Measurements from ENCODE around the gene NR2F1-AS1. TPM values are rescaled to one million over a fixed set of nuclear protein-coding genes. Genes with fewer than 3 reads are reported as not detected.
"Not testable (repeated sequence)": the region's sequence is repeated elsewhere in the genome, so short reads cannot be mapped to it uniquely, and the experiment has no call there.

Gene NR2F1-AS1
- total and polyA plus RNA-seq, 2 donors (not counting 3 experiments of a cell fraction or from before 2014, with no cell fraction given), result 4.2 to 13.8 TPM

DNA sequence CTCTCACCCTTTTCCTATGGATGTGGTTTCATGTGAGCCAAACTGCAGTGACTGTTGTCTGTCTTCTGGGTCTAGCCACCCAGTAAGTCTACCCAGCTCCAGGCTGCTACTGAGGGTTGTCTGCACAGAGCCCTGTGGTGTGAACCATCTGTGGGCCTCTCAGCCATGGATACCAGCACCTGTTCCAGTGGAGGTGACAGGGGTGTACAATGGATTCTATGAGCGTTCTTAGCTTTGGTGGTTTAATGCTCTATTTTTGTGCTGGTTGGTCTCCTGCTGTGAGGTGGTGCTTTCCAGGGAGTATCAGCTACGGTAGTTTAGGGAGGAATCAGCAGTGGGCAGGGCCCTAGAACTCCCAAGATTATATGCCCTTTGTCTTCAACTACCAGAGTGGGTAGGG is 186.7 kb downstream of the NR2F1-AS1 start:
- Histone ChIP-seq H3K9me3 (replicated peaks; ENCODE audit: control insufficient read depth, insufficient read depth, low read length) (no peaks in the 10 kb centered on the region), H3K9ac (replicated peaks; ENCODE audit: extremely low read depth, insufficient read depth, low read length) (no peak overlapping the region), H3K4me2 (ENCODE audit: insufficient read depth, low read length) (no peak overlapping the region), H3K9me1 (replicated peaks; ENCODE audit: control insufficient read depth, extremely low read depth, insufficient read depth, low read length) (no peaks in the 10 kb centered on the region), H3K4me1 (ENCODE audit: control insufficient read depth, extremely low read depth, insufficient read depth, low read length) (no peaks in the 10 kb centered on the region), H4K20me1 (replicated peaks; ENCODE audit: control insufficient read depth, extremely low read depth, insufficient read depth, low read length) (no peaks in the 10 kb centered on the region), H3K36me3 (ENCODE audit: control insufficient read depth in 2 of 2, extremely low read depth in 1 of 2, insufficient read depth in 2 of 2, low read length in 2 of 2) (no peaks in the 10 kb centered on the region), H3K27ac (ENCODE audit: insufficient read depth, low read depth, low read length) (no peak overlapping the region), H3K79me2 (ENCODE audit: control insufficient read depth, insufficient read depth, low read length) (no peaks in the 10 kb centered on the region), H3K27me3 (ENCODE audit: control insufficient read depth in 2 of 2, insufficient read depth in 2 of 2, low read length in 2 of 2) (no peaks in the 10 kb centered on the region), H2AFZ (ENCODE audit: low read depth, low read length) (no peak overlapping the region), H3K4me3 (replicated peaks in 1 of 3; ENCODE audit: insufficient read depth in 1 of 3, low read depth in 1 of 3, low read length in 3 of 3) (no peak overlapping the region)
- DNase-seq (ENCODE audit: low read depth, low spot score), result no peak
- TF ChIP-seq FOS (IDR thresholded peaks at IDR 0.05; ENCODE audit: borderline replicate concordance, insufficient read depth, low read length) (no peak), JUN (IDR thresholded peaks at IDR 0.05; ENCODE audit: borderline replicate concordance, insufficient read depth, insufficient read length, low read depth) (no peak), POLR2A (IDR thresholded peaks at IDR 0.05; ENCODE audit: low read depth, low read length) (no peak), MYC (IDR thresholded peaks at IDR 0.05; ENCODE audit: low read depth, low read length) (no peak), EZH2 (IDR thresholded peaks at IDR 0.05; ENCODE audit: borderline replicate concordance, low read depth, low read length, severe bottlenecking) (no peak), GATA2 (IDR thresholded peaks at IDR 0.05; ENCODE audit: insufficient read depth, insufficient read length, low read depth, low read length) (no peak)
- TF ChIP-seq, protein P1, sequence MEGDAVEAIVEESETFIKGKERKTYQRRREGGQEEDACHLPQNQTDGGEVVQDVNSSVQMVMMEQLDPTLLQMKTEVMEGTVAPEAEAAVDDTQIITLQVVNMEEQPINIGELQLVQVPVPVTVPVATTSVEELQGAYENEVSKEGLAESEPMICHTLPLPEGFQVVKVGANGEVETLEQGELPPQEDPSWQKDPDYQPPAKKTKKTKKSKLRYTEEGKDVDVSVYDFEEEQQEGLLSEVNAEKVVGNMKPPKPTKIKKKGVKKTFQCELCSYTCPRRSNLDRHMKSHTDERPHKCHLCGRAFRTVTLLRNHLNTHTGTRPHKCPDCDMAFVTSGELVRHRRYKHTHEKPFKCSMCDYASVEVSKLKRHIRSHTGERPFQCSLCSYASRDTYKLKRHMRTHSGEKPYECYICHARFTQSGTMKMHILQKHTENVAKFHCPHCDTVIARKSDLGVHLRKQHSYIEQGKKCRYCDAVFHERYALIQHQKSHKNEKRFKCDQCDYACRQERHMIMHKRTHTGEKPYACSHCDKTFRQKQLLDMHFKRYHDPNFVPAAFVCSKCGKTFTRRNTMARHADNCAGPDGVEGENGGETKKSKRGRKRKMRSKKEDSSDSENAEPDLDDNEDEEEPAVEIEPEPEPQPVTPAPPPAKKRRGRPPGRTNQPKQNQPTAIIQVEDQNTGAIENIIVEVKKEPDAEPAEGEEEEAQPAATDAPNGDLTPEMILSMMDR (IDR thresholded peaks at IDR 0.05; ENCODE audit: extremely low read depth in 1 of 2, insufficient read depth in 1 of 2, low read depth in 1 of 2, low read length in 2 of 2), result no peak
- POLR2A ChIA-PET, result no interaction called here
- dilution Hi-C loops (cut with MboI; ENCODE audit: extremely low pct_ligation_motif_present, low sequenced_read_pairs) (no loop called here), intact Hi-C loops (cut with micrococcal nuclease) (no loop called here)
- CTCF ChIA-PET, result no interaction called here
- FAIRE-seq, result no peak
- BruUV-seq (replicated peaks), result no TSS peak

DNA sequence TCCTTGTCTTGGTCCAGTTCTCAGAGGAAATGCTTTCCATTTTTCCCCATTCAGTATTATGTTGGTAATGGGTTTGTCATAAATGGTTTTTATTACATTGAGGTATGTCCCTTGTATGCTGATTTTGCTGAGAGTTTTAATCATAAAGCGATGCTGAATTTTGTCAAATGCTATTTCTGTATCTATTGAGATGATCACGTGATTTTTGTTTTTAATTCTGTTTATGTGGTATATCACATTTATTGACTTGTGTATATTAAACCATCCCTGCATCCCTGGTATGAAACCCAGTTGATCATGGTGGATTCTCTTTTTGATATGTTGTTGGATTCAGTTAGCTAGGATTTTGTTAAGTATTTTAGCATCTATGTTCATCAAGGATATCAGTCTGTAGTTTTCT is 189.8 kb downstream of the NR2F1-AS1 start:
- intact Hi-C loops (cut with micrococcal nuclease); DNase-seq (ENCODE audit: low read depth, low spot score); H3K9me3 ChIP-seq (replicated peaks; ENCODE audit: control insufficient read depth, insufficient read depth, low read length); H3K4me2 ChIP-seq (ENCODE audit: insufficient read depth, low read length); POLR2A ChIA-PET; H4K20me1 ChIP-seq (replicated peaks; ENCODE audit: control insufficient read depth, extremely low read depth, insufficient read depth, low read length); dilution Hi-C loops (cut with MboI; ENCODE audit: extremely low pct_ligation_motif_present, low sequenced_read_pairs); H3K9me1 ChIP-seq (replicated peaks; ENCODE audit: control insufficient read depth, extremely low read depth, insufficient read depth, low read length); H3K79me2 ChIP-seq (ENCODE audit: control insufficient read depth, insufficient read depth, low read length); H3K36me3 ChIP-seq (ENCODE audit: control insufficient read depth in 2 of 2, extremely low read depth in 1 of 2, insufficient read depth in 2 of 2, low read length in 2 of 2); H3K27me3 ChIP-seq (ENCODE audit: control insufficient read depth in 2 of 2, insufficient read depth in 2 of 2, low read length in 2 of 2); FAIRE-seq; H3K4me1 ChIP-seq (ENCODE audit: control insufficient read depth, extremely low read depth, insufficient read depth, low read length); H3K4me3 ChIP-seq (replicated peaks in 1 of 3; ENCODE audit: insufficient read depth in 1 of 3, low read depth in 1 of 3, low read length in 3 of 3); BruUV-seq (replicated peaks); H2AFZ ChIP-seq (ENCODE audit: low read depth, low read length); H3K9ac ChIP-seq (replicated peaks; ENCODE audit: extremely low read depth, insufficient read depth, low read length); H3K27ac ChIP-seq (ENCODE audit: insufficient read depth, low read depth, low read length): not testable (repeated sequence)
- CTCF ChIA-PET, result interaction anchor here (1.7 kb wide), 1 partner anchor 10 kb away, joined by 3 read pairs; no protein-coding TSS in a partner anchor
